HepG2 (cell line): ENCODE results near the gene KIRREL3. TPM values are rescaled to one million over a fixed set of nuclear protein-coding genes. Genes with fewer than 3 reads are reported as not detected.

Experiments used
- ATAC-seq: fragments of 200-7000 bp; cut with Tn5 transposase; 3 replicates; pipeline ENCODE4 v1.9.1; 2020; ENCODE audit warnings: mild to moderate bottlenecking, moderate library complexity
- BruUV-seq: library from RNA; stranded (reverse); fragments of 400-500 nt; replicated peaks from 2 replicates; lab custom pipeline; 2021; lab: Mats Ljungman, UMichigan
- CTCF ChIA-PET: fragments of 300-600 bp; formaldehyde crosslinking; extraction: SDS; loops from one replicate; lab custom pipeline; 2021; ENCODE audit warnings: low total read pairs, inconsistent platforms, low intra/inter-chr PET ratio; lab: Yijun Ruan, JAX
- POLR2A ChIA-PET: fragments of 350-600 bp; sonication (Branson Sonifier 250); formaldehyde crosslinking; loops from one replicate; lab custom pipeline; 2020; ENCODE audit warnings: antibody characterized with exemption, inconsistent platforms; lab: Yijun Ruan, JAX
- DNase-seq: peaks from one replicate; pipeline ENCODE4 v3.0.0-alpha.2; 2015; ENCODE audit warnings: low spot score
- FAIRE-seq: peaks from 3 replicates; lab custom pipeline; 2011; peaks lifted over from hg19 to GRCh38; lab: Jason Lieb, UNC
- H2AFZ ChIP-seq: one replicate; pipeline ENCODE4 v1.6.1; 2011; ENCODE audit warnings: low read length, inconsistent platforms
- H3K27ac ChIP-seq: fragments of 300-600 bp; 3 replicates; pipeline ENCODE4 v1.8.0; 2011; ENCODE audit warnings: mixed run types, mild to moderate bottlenecking, mixed read lengths, low read length, inconsistent platforms; ENCODE audit not compliant: insufficient read depth; ENCODE audit errors: extremely low read length
- H3K27me3 ChIP-seq, 2 experiments: fragments of 200-600 bp in 1 of 2; 2 replicates in 1 of 2; 3 replicates in 1 of 2; pipeline versions ENCODE4 v1.6.0 to v1.8.0; 2011; ENCODE audit warnings: low read length in 2 of 2, mild to moderate bottlenecking in 2 of 2, moderate library complexity in 2 of 2, inconsistent platforms in 1 of 2; ENCODE audit not compliant: insufficient read depth in 2 of 2, control insufficient read depth in 1 of 2
- H3K36me3 ChIP-seq, 2 experiments: fragments of 200-600 bp in 1 of 2; replicated peaks in 1 of 2; 2 replicates in 1 of 2; 3 replicates in 1 of 2; pipeline versions ENCODE4 v1.5.1 to v1.8.0; 2011; ENCODE audit warnings: low read length in 2 of 2, inconsistent platforms in 1 of 2; ENCODE audit not compliant: insufficient read depth in 2 of 2, control insufficient read depth in 1 of 2
- H3K4me1 ChIP-seq: 2 replicates; pipeline ENCODE4 v1.5.1; 2012; ENCODE audit warnings: low read length, inconsistent platforms; ENCODE audit not compliant: insufficient read depth
- H3K4me2 ChIP-seq: 2 replicates; pipeline ENCODE4 v1.6.0; 2011; ENCODE audit warnings: low read depth, low read length, inconsistent platforms
- H3K4me3 ChIP-seq, 3 experiments: fragments of 200-600 bp in 1 of 3; sonication (generic), shearing (Covaris generic) in 1 of 3; replicated peaks in 1 of 3; 2 replicates each; pipeline ENCODE4 v1.5.1; 2011 to 2016; ENCODE audit warnings: low read length in 3 of 3, inconsistent platforms in 2 of 3, low read depth in 2 of 3, mild to moderate bottlenecking in 2 of 3, control low read depth in 1 of 3, mixed read lengths in 1 of 3; ENCODE audit not compliant: insufficient read depth in 1 of 3
- H3K79me2 ChIP-seq: one replicate; pipeline ENCODE4 v1.6.1; 2011; ENCODE audit warnings: low read length, inconsistent platforms; ENCODE audit not compliant: insufficient read depth
- H3K9ac ChIP-seq: 2 replicates; pipeline ENCODE4 v1.6.0; 2011; ENCODE audit warnings: mild to moderate bottlenecking, low read depth, low read length, inconsistent platforms; ENCODE audit not compliant: insufficient read depth
- H3K9me3 ChIP-seq: 2 replicates; pipeline ENCODE4 v1.5.1; 2012; ENCODE audit warnings: mild to moderate bottlenecking, low read length
- H4K20me1 ChIP-seq: 2 replicates; pipeline ENCODE4 v1.6.0; 2011; ENCODE audit warnings: inconsistent platforms, mild to moderate bottlenecking, low read length, moderate library complexity; ENCODE audit not compliant: insufficient read depth
- BATF2 ChIP-seq: sonication (generic); formaldehyde crosslinking; IDR thresholded peaks from 2 replicates; pipeline ENCODE4 v1.8.0; 2022; ENCODE audit warnings: mild to moderate bottlenecking, missing genetic modification reagents, moderate library complexity
- BHLHE40 ChIP-seq: IDR thresholded peaks from 2 replicates; pipeline ENCODE4 v1.6.1; 2011; ENCODE audit warnings: low read length, improper control_type of control experiment
- CBX2 ChIP-seq, 2 experiments: fragments of 200-600 bp in 1 of 2; sonication (generic); formaldehyde crosslinking in 1 of 2; IDR thresholded peaks; 2 replicates each; pipeline versions ENCODE4 v1.7.0 to v1.8.1; 2018 to 2022; ENCODE audit warnings: low read depth in 2 of 2, low read length in 1 of 2, mild to moderate bottlenecking in 1 of 2, missing genetic modification reagents in 1 of 2
- CEBPB ChIP-seq: IDR thresholded peaks from 2 replicates; pipeline ENCODE4 v1.6.1; 2011; ENCODE audit warnings: low read depth, low read length, improper control_type of control experiment, borderline replicate concordance
- HNRNPK ChIP-seq: fragments of 200-400 bp; formaldehyde crosslinking; IDR thresholded peaks from 2 replicates; pipeline ENCODE4 v1.6.1; 2018; ENCODE audit warnings: low read length, low read depth, moderate library complexity, mild to moderate bottlenecking; ENCODE audit not compliant: poor library complexity, severe bottlenecking
- ZFP41 ChIP-seq: sonication (generic); formaldehyde crosslinking; IDR thresholded peaks from 2 replicates; pipeline ENCODE4 v1.4.0; 2020; ENCODE audit warnings: mild to moderate bottlenecking, missing genetic modification reagents, borderline replicate concordance
- ZIK1 ChIP-seq: sonication (generic); formaldehyde crosslinking; IDR thresholded peaks from 2 replicates; pipeline ENCODE4 v1.5.0; 2020; ENCODE audit warnings: mild to moderate bottlenecking, low read depth, missing genetic modification reagents, borderline replicate concordance
- ZNF160 ChIP-seq: sonication (generic); formaldehyde crosslinking; IDR thresholded peaks from 2 replicates; pipeline ENCODE4 v1.8.0; 2022; ENCODE audit warnings: mild to moderate bottlenecking, inconsistent platforms, missing genetic modification reagents
- ZNF232 ChIP-seq: sonication (generic); formaldehyde crosslinking; IDR thresholded peaks from 2 replicates; pipeline ENCODE4 v1.4.0; 2020; ENCODE audit warnings: missing genetic modification reagents, borderline replicate concordance
- ZNF503 ChIP-seq: sonication (generic); formaldehyde crosslinking; IDR thresholded peaks from 2 replicates; pipeline ENCODE4 v1.4.0; 2020; ENCODE audit warnings: missing genetic modification reagents
- WGBS: methylation state at CpG from one replicate; pipeline ENCODE4 v1.1.6; 2017; ENCODE audit warnings: low lambda C conversion rate; 5-methylcytosine and 5-hydroxymethylcytosine counted together
- in situ Hi-C: cut with HindIII; loops from 2 replicates; pipeline ENCODE4 v1.10.0; 2017; ENCODE audit warnings: low pct_unique_long_range_greater_than_20kb; ENCODE audit not compliant: extremely low pct_ligation_motif_present
- intact Hi-C: fragments of 100-400 bp; cut with micrococcal nuclease; formaldehyde crosslinking; loops from one replicate; pipeline ENCODE4 v1.10.0; 2022; ENCODE audit not compliant: unreplicated experiment
- polyA plus RNA-seq, 8 experiments: library from polyadenylated mRNA; depleted of rRNA in 3 of 8; stranded (reverse) in 7 of 8; unstranded in 1 of 8; fragments of >200 nt; fragmentation: Illumina TruSeq in 4 of 8; extraction: Trizol in 4 of 8; gene quantifications; 2 replicates each; pipeline versions ENCODE4 v1.2.1 to v1.2.3, GENCODE V29; 2011 to 2016; ENCODE audit warnings: low read depth in 4 of 8, missing spikeins in 1 of 8, mixed read lengths in 1 of 8; ENCODE audit not compliant: insufficient read depth in 1 of 8
- total RNA-seq, 5 experiments: library from RNA; depleted of rRNA; stranded (reverse); fragments of >200 nt; fragmentation: Illumina TruSeq; extraction: Trizol; gene quantifications; 2 replicates each; pipeline ENCODE4 v1.2.3, GENCODE V29; 2016; ENCODE audit warnings: low read depth in 1 of 5
- TF ChIP-seq, protein P1 (sequence below): sonication (generic); formaldehyde crosslinking; IDR thresholded peaks from 2 replicates; pipeline ENCODE4 v1.5.0; 2020; ENCODE audit warnings: mild to moderate bottlenecking, missing genetic modification reagents
- TF ChIP-seq, protein P2 (sequence below): IDR thresholded peaks from 2 replicates; pipeline ENCODE4 v1.6.1; 2016
- TF ChIP-seq, protein P3 (sequence below): sonication (generic); formaldehyde crosslinking; IDR thresholded peaks from 2 replicates; pipeline ENCODE4 v1.8.0; 2022; ENCODE audit warnings: missing genetic modification reagents, mild to moderate bottlenecking, moderate library complexity, borderline replicate concordance
- TF ChIP-seq, protein P4 (sequence below): sonication (generic); formaldehyde crosslinking; IDR thresholded peaks from 2 replicates; pipeline ENCODE4 v1.4.0; 2020; ENCODE audit warnings: mild to moderate bottlenecking, missing genetic modification reagents

Gene KIRREL3
- total and polyA plus RNA-seq, 2 of the 13 experiments (the other 11 are each of a cell fraction or from before 2014, with no cell fraction given): not detected

- intact Hi-C loops: no loop called here
- in situ Hi-C loops: no loop called here
- Histone ChIP-seq H3K27ac (no peak overlapping the region), H3K4me3 (no peak overlapping the region), H3K79me2 (no peaks in the 10 kb centered on the region), H3K9ac (no peak overlapping the region), H2AFZ (no peak overlapping the region), H3K36me3 (no peaks in the 10 kb centered on the region), H3K9me3 (no peaks in the 10 kb centered on the region), H3K4me2 (no peak overlapping the region), H3K4me1 (no peaks in the 10 kb centered on the region), H4K20me1 (no peaks in the 10 kb centered on the region), H3K27me3 (peaks cover 0 to 11% of the 10 kb centered on the region in 2 experiments; a peak in 1 of 5 replicates)
- CTCF ChIA-PET: no interaction called here
- BruUV-seq: no TSS peak
- FAIRE-seq (no peak), ATAC-seq (no peak), DNase-seq (no peak)
- WGBS: 16% methylated on average over 6 of the region's 6 CpGs
- POLR2A ChIA-PET: no interaction called here
- TF ChIP-seq, protein P1, sequence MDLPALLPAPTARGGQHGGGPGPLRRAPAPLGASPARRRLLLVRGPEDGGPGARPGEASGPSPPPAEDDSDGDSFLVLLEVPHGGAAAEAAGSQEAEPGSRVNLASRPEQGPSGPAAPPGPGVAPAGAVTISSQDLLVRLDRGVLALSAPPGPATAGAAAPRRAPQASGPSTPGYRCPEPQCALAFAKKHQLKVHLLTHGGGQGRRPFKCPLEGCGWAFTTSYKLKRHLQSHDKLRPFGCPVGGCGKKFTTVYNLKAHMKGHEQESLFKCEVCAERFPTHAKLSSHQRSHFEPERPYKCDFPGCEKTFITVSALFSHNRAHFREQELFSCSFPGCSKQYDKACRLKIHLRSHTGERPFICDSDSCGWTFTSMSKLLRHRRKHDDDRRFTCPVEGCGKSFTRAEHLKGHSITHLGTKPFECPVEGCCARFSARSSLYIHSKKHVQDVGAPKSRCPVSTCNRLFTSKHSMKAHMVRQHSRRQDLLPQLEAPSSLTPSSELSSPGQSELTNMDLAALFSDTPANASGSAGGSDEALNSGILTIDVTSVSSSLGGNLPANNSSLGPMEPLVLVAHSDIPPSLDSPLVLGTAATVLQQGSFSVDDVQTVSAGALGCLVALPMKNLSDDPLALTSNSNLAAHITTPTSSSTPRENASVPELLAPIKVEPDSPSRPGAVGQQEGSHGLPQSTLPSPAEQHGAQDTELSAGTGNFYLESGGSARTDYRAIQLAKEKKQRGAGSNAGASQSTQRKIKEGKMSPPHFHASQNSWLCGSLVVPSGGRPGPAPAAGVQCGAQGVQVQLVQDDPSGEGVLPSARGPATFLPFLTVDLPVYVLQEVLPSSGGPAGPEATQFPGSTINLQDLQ (CRISPR knock-in tag): no peak
- no peak for TF ChIP-seq ZNF503
- no peak for TF ChIP-seq BHLHE40
- TF ChIP-seq, protein P2, sequence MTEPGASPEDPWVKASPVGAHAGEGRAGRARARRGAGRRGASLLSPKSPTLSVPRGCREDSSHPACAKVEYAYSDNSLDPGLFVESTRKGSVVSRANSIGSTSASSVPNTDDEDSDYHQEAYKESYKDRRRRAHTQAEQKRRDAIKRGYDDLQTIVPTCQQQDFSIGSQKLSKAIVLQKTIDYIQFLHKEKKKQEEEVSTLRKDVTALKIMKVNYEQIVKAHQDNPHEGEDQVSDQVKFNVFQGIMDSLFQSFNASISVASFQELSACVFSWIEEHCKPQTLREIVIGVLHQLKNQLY (CRISPR knock-in tag): no peak
- TF ChIP-seq, protein P3, sequence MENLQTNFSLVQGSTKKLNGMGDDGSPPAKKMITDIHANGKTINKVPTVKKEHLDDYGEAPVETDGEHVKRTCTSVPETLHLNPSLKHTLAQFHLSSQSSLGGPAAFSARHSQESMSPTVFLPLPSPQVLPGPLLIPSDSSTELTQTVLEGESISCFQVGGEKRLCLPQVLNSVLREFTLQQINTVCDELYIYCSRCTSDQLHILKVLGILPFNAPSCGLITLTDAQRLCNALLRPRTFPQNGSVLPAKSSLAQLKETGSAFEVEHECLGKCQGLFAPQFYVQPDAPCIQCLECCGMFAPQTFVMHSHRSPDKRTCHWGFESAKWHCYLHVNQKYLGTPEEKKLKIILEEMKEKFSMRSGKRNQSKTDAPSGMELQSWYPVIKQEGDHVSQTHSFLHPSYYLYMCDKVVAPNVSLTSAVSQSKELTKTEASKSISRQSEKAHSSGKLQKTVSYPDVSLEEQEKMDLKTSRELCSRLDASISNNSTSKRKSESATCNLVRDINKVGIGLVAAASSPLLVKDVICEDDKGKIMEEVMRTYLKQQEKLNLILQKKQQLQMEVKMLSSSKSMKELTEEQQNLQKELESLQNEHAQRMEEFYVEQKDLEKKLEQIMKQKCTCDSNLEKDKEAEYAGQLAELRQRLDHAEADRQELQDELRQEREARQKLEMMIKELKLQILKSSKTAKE (CRISPR knock-in tag): no peak
- TF ChIP-seq ZFP41: no peak
- no peak for TF ChIP-seq ZIK1 (CRISPR knock-in tag)
- no peak for TF ChIP-seq BATF2 (CRISPR knock-in tag)
- no peak for TF ChIP-seq HNRNPK
- TF ChIP-seq, protein P4, sequence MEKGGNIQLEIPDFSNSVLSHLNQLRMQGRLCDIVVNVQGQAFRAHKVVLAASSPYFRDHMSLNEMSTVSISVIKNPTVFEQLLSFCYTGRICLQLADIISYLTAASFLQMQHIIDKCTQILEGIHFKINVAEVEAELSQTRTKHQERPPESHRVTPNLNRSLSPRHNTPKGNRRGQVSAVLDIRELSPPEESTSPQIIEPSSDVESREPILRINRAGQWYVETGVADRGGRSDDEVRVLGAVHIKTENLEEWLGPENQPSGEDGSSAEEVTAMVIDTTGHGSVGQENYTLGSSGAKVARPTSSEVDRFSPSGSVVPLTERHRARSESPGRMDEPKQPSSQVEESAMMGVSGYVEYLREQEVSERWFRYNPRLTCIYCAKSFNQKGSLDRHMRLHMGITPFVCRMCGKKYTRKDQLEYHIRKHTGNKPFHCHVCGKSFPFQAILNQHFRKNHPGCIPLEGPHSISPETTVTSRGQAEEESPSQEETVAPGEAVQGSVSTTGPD (CRISPR knock-in tag): no peak
- TF ChIP-seq CBX2 (IDR thresholded peaks at IDR 0.05; ENCODE audit: low read depth, low read length): no peak
- no peak for TF ChIP-seq CBX2 (CRISPR knock-in tag; IDR thresholded peaks at IDR 0.05; ENCODE audit: low read depth)
- TF ChIP-seq ZNF160 (CRISPR knock-in tag): no peak
- no peak for TF ChIP-seq ZNF232
- no peak for TF ChIP-seq CEBPB
Measured at GRCh38 chr11:126832387-126832786, 168.2 kb downstream of the KIRREL3 start.
